ENCODE measurements around the gene DMD.

GRCh38 chrX:32745323-32745722 lies 466.0 kb downstream of the DMD start:
- TF ChIP-seq REST (IDR thresholded peaks at IDR 0.05; ENCODE audit: insufficient read depth in 1 of 2, low read depth in 2 of 2, low read length in 2 of 2): no peak
- TF ChIP-seq TAF1 (IDR thresholded peaks at IDR 0.05; ENCODE audit: borderline replicate concordance, insufficient read depth, low read length): no peak
